ENCODE measurements around the gene CCNB3.
"Not testable (repeated sequence)": the region's sequence is repeated elsewhere in the genome, so short reads cannot be mapped to it uniquely, and the experiment has no call there.

Gene CCNB3, protein sequence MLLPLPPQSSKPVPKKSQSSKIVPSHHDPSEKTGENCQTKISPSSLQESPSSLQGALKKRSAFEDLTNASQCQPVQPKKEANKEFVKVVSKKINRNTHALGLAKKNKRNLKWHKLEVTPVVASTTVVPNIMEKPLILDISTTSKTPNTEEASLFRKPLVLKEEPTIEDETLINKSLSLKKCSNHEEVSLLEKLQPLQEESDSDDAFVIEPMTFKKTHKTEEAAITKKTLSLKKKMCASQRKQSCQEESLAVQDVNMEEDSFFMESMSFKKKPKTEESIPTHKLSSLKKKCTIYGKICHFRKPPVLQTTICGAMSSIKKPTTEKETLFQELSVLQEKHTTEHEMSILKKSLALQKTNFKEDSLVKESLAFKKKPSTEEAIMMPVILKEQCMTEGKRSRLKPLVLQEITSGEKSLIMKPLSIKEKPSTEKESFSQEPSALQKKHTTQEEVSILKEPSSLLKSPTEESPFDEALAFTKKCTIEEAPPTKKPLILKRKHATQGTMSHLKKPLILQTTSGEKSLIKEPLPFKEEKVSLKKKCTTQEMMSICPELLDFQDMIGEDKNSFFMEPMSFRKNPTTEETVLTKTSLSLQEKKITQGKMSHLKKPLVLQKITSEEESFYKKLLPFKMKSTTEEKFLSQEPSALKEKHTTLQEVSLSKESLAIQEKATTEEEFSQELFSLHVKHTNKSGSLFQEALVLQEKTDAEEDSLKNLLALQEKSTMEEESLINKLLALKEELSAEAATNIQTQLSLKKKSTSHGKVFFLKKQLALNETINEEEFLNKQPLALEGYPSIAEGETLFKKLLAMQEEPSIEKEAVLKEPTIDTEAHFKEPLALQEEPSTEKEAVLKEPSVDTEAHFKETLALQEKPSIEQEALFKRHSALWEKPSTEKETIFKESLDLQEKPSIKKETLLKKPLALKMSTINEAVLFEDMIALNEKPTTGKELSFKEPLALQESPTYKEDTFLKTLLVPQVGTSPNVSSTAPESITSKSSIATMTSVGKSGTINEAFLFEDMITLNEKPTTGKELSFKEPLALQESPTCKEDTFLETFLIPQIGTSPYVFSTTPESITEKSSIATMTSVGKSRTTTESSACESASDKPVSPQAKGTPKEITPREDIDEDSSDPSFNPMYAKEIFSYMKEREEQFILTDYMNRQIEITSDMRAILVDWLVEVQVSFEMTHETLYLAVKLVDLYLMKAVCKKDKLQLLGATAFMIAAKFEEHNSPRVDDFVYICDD (N-terminal part only)

DNA sequence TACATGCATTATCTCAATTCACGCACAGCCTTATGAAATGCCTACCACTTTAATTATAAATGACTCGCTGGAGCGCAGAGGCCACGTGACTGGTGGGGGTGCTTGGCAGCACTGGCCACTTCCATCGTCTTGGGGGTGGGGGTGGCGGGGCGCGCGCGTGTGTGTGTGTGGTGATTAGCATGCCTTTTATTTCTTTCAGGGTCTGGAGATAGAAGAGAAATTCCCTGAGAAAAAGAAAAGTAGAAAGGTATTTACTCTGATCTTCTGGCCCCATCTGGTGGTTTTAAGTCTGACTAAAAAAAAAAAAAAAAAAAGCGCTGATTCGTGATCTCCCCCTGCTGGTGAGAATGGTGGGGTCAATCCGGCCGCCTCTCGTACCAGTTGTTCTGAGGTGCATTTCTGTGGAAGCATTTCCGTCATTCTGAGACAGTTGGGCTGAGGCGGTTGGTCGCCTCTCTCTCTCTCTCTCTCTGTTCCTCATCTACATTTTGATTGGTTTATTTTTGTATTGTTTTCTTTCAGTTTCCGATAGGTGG is at the start of gene CCNB3:
Gene CCNB3 (plus strand): TSS at position 402 of the 536 bp plus-strand sequence. CDS start 80,399 bp downstream, outside the sequence.
- peak; percentile 26 to 49 for DNase-seq (ENCODE audit: low read depth in 2 of 2, low spot score in 1 of 2)

DNA sequence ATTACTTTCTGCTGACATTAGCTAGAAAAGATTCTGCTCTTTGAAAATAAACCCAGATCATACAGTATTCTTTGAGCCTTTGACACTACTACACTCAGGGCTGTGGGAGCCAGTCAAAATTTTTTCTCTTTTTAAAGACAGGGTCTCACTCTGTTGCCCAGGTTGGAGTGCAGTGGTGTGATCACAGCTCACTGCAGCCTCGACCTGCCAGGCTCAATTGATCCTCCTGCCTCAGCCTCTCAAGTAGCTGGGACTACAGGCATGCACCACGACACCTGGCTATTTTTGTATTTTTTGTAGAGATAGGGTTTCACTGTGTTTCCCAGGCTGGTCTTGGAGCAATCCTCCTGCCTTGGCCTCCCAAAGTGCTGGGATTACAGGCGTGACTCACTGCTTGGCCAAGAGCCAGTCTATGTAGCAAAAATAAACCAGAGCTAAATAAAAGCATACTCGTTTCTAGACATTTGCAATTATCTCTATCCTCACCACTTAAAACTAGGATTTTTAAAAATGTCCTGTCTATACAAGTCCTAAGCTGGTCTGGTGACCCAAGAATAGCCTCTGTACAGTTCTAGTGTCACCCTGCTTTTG is 46.9 kb upstream of the CCNB3 start:
- DNase-seq (ENCODE audit: low read depth in 2 of 2, low spot score in 1 of 2) = no peak

DNA sequence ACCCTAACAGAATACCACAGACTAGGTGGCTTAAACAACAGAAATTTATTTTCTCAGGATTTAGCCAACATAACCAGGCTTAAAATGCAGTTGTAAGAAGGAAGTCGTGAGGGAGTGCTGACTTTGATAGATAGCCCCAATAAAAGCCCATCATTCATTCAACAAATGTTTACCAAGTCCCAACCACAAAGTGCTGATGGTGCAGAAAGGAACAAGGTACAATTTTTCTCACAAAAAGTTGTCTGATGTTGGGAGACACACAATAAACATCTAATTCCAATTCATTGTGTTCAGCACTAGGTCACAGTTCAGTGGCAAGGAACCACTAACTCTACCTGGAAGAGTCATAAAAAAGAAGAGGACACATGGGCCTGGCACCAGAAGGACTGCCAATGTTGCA is 46.0 kb upstream of the CCNB3 start:
- no peak for DNase-seq (ENCODE audit: low read depth in 2 of 2, low spot score in 1 of 2)

DNA sequence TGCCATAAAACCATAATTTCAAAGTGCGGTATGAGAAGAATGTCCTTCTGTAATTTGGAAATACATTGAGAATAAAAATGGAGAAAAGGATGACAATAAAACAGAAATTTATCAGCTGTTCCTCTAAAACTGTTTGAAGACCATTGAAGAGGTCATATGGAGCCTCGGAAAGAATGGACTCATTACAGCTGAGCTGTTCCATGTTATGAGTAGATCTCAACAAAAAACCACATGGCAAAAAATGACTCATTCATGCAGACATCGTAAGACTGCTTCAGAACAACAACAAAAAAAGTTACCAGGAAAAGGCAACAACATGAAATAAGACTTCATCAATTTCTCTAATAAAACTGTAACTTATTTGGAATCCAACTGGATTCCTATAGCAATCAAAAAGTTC is 43.4 kb upstream of the CCNB3 start:
- no peak for DNase-seq (ENCODE audit: low read depth in 2 of 2, low spot score in 1 of 2)

DNA sequence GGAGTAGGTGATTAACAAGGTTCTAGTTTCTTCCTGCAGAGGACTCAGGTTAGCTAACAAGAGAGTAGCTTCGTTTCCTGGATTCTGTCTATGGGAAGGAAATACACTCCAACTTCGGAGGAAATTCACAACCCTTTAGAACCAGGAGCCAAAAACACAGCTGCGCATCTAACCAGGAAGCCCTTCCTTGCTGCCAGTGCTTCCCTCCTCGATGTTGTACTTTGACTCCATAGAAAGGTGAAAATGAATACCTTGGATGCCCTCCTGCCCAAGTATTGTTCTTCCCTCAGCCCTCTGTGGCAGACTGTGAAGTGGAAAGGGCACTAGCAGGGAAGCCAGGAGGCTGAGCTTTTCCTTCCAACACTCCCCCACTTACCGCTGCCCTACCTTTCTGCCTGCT is 38.8 kb upstream of the CCNB3 start:
- DNase-seq (ENCODE audit: low read depth in 2 of 2, low spot score in 1 of 2) = no peak

DNA sequence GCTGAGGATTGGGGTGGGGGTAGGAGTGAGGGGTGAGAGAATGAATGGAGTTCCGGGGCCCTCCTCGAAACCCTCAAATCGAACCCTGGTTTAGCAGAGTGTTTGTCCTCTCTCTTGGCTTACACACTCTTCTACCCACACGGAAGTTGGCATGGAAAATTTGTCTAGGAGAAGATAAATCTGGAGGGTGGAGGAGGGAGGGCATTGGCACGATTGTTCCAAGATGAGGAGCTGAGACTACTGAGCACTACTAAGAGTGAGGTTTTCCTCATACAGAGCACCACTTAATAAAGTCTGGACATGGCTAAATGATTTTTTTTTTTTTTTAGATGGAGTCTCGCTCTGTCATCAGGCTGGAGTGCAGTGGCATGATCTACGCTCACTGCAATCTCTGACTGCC is 37.2 kb upstream of the CCNB3 start:
- no peak for DNase-seq (ENCODE audit: low read depth in 2 of 2, low spot score in 1 of 2)

DNA sequence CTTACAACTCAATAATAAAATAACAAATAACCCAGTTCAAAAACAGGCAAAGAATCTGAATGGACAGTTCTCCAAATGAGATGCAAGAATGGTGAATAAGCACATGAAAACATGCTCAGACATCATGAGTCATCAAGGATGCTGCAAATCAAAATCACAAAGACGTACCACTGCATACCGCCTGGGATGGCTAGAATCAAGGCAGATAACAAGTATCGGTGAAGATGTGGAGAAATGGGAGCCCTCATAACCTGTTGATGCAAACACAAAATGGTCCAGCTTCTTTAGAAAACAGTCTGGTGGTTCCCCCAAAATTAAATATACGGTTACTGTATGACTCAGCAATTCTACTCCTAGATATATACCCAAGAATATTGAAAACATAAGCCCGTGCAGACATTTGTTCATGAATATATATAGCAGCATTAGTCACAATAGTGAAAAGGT is 36.3 kb upstream of the CCNB3 start:
- DNase-seq (ENCODE audit: low read depth in 2 of 2, low spot score in 1 of 2) = no peak

DNA sequence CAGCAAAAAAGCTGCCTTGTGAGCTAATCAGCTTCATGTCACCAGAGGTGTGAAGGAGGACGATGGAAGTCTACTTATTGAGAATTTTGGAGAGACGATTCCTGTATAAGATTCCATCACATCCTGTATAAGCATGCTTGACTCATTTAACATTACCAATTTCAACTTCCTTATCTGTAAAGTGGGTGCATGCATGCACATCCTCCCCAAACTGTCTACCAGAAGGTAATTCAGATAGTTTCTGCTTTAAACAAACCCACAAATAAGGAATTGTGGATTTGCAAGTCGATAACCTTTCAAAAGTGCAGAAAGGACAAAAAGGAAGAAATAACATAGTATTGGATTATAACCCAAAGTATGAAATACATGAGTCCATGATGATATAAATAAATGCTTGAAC is 34.8 kb upstream of the CCNB3 start:
- DNase-seq (ENCODE audit: low read depth in 2 of 2, low spot score in 1 of 2) = no peak

DNA sequence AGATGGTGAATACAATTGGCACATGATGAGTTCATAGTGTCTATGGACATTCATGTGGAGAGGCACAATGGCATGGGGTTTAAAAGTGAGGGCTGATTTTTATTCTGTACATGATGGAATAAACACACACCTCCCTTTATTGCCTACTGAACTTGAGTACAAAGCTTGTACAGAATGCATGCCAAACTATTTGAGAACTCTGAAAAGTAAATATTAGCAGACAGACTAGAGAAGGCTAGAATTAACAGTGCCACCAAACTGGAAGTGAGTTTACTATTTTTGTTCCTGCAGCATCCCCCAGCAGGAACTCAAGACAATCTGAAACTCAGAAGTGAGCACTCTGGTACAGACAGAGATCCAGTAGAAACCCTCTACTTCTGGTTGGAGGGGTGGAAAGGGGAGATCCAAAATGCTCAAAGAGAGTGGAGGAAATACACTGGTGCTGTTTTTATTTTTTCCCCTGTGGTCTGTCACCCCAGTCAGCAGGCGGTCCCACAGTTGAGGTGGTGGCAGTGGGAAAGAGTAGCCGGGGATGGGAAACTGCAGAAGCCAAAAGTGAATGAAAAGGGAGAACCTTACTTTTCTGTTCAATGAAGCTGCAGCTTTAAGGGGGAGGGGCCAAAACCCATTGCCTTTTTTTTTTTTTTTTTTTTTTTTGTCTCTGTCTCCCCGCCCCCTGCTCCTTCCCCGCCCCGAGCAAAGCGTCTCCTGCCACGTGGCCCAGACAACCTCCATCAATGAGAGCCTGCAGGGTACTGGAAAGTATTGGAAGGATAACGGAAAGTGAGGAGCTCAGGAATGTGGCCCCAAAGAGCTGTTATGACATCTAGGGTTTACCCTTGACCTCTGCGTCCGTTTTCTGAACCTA is 24.3 kb upstream of the CCNB3 start:
- DNase-seq (ENCODE audit: low read depth in 2 of 2, low spot score in 1 of 2) = no peak

DNA sequence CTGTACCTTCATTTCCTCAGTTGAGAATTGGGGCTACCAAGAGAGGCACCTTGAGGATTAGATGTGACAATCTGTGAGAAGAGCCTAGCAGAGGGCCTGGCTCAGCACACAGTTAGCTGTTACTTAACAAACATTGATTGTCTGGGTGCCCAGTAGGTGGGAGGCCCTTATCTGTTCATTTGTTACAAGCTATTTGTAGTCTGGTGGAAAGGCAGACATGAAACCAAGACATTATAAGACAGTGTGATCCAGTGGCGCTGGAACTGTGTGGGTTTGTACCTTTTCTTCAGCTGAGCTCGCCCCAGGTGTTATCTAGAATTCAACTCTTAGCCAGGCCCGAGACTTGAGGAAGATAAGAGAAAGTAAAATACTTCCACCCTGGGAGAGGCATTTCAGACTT is 20.7 kb upstream of the CCNB3 start:
- DNase-seq (ENCODE audit: low read depth in 2 of 2, low spot score in 1 of 2) = no peak

DNA sequence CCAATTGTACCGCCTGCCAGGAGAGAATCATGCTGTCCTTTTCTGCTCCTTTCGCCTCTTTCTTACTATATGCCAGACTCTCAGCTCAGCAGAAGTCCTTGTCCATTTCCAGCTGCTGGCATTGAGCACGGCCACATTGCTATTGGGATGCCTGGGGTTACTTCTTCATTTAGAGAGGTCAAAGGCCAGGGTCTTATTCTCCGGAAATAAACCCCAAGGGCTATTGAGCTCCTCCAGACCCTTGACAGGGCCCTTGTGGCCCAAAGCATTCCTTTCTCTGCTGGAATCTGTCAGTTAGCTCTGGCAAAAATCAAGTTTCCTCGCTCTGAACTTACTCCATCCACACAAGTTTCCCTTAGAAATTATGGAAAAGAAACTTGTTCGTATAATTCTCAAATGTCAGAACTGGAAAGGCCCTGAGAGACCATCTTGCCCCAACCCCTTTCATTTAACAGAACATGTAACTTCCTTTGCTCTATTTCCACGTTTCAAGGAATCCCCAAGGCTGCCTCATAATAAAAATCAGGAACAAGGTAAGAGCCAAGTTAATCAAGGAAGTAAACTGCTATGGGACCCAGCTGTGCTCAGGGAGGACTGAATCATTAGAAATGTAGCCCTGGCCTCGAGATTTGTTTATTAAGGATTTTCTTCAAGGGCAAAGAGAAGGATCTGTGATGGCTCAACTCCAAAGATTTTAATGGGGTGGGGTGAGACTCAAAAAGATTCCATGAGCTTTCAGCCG is 15.5 kb upstream of the CCNB3 start:
- DNase-seq (ENCODE audit: low read depth in 2 of 2, low spot score in 1 of 2) = no peak

DNA sequence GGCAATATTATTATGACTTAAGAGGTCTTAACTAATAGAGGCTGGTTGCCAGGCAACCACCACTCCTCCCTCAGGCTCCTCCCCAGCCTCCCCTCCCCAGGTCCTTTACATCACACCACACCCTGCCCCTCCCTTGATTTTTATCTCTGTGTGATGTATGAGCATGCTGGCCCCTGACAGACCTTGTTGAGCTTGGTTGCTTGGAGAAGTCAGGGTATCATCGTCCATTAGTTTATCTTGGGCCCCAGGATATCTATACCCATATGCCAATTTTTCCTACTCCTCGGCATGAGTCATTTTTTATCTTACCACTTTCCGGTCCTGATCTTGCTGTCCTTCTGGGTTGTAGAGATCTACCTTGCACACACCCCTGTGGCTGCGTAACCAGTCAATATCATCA is 6.2 kb upstream of the CCNB3 start:
- DNase-seq (ENCODE audit: low read depth in 2 of 2, low spot score in 1 of 2) = no peak

DNA sequence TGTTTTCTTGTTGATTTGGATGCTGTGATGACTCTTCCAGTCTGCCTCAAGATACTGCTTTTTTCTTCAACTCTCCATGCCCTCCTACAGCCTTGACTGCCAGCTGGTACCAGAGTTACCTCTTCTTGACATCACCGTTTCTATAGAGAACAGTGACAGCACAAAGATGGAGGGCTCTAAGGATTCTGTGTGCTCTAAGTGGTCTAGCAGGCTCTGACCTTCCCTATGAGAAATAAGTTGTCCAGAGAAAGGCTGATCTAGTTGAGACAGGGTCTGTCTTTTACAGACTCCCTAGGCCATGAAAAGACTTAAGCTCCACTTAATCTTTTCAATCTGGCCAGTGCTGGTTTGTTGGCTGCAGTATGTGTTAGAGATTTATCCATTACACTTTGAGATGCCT is 3.7 kb upstream of the CCNB3 start, which contains the start of gene AKAP4:
Gene AKAP4 (minus strand): TSS at position 101 of the 400 bp plus-strand sequence. CDS start 118 bp downstream, outside the sequence.
- DNase-seq (ENCODE audit: low read depth in 2 of 2, low spot score in 1 of 2) = no peak

DNA sequence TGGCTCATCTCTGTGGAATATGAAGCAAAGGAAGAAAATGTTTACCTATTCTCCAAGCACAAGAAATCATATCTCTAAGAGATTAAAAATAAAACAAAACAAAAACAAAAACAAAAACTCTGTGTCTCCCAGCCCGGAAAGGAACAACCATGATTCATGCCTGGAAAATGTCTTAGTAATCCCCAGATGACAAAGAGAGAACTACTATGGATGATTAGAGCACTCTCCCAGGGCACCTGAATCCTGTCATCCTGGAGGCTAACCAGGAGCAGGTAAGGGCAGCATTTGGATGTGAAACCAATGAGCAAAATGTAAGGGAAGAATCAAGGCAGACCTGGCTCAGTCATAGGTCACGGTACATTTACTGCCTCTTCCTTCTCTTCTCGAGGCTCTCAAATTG is 2.0 kb upstream of the CCNB3 start:
- no peak for DNase-seq (ENCODE audit: low read depth in 2 of 2, low spot score in 1 of 2)

DNA sequence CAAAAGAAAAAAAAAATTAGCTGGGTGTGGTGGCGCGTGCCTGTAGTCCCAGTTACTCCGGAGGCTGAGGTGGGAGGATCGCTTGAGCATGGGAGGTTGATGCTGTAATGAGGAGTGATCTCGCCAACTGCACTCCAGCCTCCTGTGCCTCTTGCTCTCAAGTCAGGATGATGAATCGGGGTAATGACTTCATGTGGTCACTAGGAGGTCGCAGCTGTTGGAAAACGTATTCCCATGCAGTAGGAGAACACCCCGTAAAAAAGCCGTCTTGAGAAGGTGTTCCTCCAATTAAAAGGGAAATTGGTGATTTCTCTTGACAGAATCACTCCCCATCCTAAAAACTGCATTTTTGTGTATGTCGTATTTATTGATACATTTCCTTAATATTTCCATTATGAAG is 2.2 kb downstream of the CCNB3 start:
- DNase-seq (ENCODE audit: low read depth in 2 of 2, low spot score in 1 of 2) = no peak

DNA sequence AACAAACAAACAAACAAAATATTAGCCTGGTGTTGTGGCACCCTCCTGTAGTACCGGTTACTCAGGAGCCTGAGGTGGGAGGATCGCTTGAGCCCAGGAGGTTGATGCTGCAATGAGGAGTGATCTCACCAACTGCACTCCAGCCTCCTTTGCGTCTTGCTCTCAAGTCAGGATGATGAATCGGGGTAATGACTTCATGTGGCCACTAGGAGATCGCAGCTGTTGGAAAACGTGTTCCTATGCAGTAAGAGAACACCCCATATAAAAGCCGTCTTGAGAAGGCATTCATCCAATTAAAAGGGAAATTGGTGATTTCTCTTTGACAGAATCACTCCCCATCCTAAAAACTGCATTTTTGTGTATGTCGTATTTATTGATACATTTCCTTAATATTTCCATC is 6.9 kb downstream of the CCNB3 start:
- no peak for DNase-seq (ENCODE audit: low read depth in 2 of 2, low spot score in 1 of 2)

DNA sequence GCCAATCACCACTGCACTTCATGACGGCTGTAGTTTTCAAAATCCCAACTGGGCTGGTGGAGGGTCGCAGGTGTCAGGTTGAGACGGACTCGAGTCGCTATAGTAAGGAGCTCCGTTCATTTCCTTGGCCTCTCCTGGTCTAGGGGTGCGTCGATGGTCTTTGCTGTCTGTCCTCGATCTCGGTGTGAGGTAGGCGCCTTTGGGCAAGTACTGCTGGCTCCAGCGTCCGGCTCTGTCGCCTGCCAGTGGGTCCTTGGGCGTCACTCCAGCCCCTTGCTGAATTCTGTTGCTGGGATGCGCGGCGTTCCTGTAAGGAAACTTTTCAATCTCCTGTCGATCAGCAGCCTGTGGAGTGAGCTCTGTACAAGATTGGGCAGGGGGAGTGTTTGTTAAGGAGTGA is 76.7 kb downstream of the CCNB3 start:
- no peak for DNase-seq (ENCODE audit: low read depth in 2 of 2, low spot score in 1 of 2)

DNA sequence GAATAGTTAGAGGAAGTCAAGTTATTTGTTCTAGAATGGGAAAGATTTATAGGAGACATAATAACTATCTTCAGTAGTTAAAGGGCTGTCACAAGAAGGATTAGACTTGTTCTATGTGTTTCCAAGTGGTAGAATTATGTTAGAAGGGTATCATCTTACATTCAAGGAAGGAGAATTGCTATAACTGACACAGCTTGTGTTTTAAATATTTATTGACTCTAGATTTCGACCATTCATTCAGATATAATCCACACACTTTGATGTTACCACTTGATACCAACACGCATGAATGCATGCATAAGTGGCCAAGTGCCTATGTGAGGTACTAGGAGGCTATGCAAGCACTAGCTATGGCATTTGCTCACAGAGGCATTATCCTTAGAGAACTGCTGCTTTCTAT is 122.7 kb downstream of the CCNB3 start:
- DNase-seq (ENCODE audit: low read depth in 2 of 2, low spot score in 1 of 2) = no peak

DNA sequence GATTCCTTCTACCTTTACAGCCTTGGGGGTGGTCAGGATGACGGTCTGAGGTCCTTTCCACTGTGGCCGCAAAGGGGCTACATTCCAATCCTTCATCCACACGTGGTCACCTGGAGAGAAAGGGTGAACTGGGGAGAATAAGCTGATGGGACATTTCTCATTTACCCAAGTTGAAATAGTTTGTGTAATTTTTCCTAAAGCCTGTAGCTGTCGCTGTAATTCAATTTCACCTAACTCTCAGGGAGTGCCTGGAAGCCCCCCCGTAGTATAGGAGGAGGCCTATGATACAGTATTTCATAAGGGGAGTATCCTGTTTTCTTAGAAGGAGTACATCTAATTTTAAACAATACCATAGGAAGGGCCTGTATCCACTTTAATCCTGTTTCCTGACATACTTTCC is 128.1 kb downstream of the CCNB3 start:
- not testable (repeated sequence) for DNase-seq (ENCODE audit: low read depth in 2 of 2, low spot score in 1 of 2)

Measured in stimulated activated CD8-positive, alpha-beta memory T cell treated with anti-CD3 and anti-CD28 coated beads, Interleukin-4, amount 100 ng/mL, for 4 hours (primary cell).